ENCODE data around the gene COL18A1. TPM values are rescaled to one million over a fixed set of nuclear protein-coding genes. Genes with fewer than 3 reads are reported as not detected.
"Not testable (repeated sequence)": the region's sequence is repeated elsewhere in the genome, so short reads cannot be mapped to it uniquely, and the experiment has no call there.

Gene COL18A1
- polyA plus RNA-seq, 3 donors from 2014 or later = 0.30 to 1.8 (median 0.46) TPM

- no peak for DNase-seq
- H3K9me3 Mint-ChIP-seq = no peaks in the 10 kb centered on the region
- no peak overlapping the region for H3K4me3 Mint-ChIP-seq
- peaks cover 3 to 6% (median 6%) of the 10 kb centered on the region in 3 donors for H3K27me3 Mint-ChIP-seq (ENCODE audit: low read depth in 3 of 3)
- peaks cover 4 to 8% of the 10 kb centered on the region in 2 donors for H3K4me1 Mint-ChIP-seq
- peaks cover 0 to 4% (median 0%) of the 10 kb centered on the region in 3 donors for H3K36me3 Mint-ChIP-seq
- H3K27ac Mint-ChIP-seq = no peak overlapping the region
These were observed 97.6 kb downstream of the COL18A1 start for GRCh38 chr21:45502600-45502999.

GRCh38 chr21:45503226-45503625 lies 98.3 kb downstream of the COL18A1 start:
- H3K27me3 Mint-ChIP-seq (ENCODE audit: low read depth in 3 of 3); H3K27ac Mint-ChIP-seq; H3K4me1 Mint-ChIP-seq; H3K4me3 Mint-ChIP-seq; H3K36me3 Mint-ChIP-seq; DNase-seq; H3K9me3 Mint-ChIP-seq: not testable (repeated sequence)

DNA sequence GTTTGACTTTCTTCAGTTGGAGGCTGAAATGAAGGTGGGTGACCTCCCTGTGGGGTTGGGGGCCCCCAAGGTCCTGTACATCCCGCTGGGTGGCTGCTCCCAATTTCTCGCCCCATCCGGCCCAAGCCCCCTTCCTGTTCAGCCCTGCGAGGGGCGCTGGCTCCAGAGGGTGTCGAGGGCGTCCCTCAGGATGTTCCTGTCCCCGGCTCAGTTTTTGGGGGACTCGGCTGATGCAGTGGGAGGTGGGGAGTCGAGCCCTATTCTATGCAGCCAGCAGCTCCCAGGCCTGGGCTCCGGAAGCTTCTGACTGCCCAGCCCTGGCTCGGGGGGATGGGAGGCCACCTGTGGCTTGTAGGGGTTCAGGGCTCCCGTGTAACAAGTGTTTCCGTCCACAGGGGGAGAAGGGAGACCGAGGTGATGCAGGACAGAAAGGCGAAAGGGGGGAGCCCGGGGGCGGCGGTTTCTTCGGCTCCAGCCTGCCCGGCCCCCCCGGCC lies 99.1 kb downstream of the COL18A1 start:
- H3K4me3 Mint-ChIP-seq = no peak overlapping the region
- no peak for DNase-seq
- peaks cover under 1 to 6% (median 3%) of the 10 kb centered on the region in 3 donors for H3K27me3 Mint-ChIP-seq (ENCODE audit: low read depth in 3 of 3)
- H3K27ac Mint-ChIP-seq = no peak overlapping the region
- H3K9me3 Mint-ChIP-seq = no peaks in the 10 kb centered on the region
- peaks cover 4 to 8% of the 10 kb centered on the region in 2 donors for H3K4me1 Mint-ChIP-seq
- H3K36me3 Mint-ChIP-seq = no peaks in the 10 kb centered on the region

GRCh38 chr21:45504516-45505415 lies 99.8 kb downstream of the COL18A1 start:
- peaks cover 0 to 5% (median 2%) of the 10 kb centered on the region in 3 donors for H3K27me3 Mint-ChIP-seq (ENCODE audit: low read depth in 3 of 3)
- H3K4me1 Mint-ChIP-seq = peaks cover 3% of the 10 kb centered on the region in 2 donors
- H3K27ac Mint-ChIP-seq = no peak overlapping the region
- H3K9me3 Mint-ChIP-seq = no peaks in the 10 kb centered on the region
- no peak for DNase-seq
- no peaks in the 10 kb centered on the region for H3K36me3 Mint-ChIP-seq
- H3K4me3 Mint-ChIP-seq = no peak overlapping the region

GRCh38 chr21:45505416-45506021 lies 100.6 kb downstream of the COL18A1 start:
- no peak overlapping the region for H3K27ac Mint-ChIP-seq
- no peaks in the 10 kb centered on the region for H3K36me3 Mint-ChIP-seq
- no peaks in the 10 kb centered on the region for H3K9me3 Mint-ChIP-seq
- H3K4me1 Mint-ChIP-seq = no peaks in the 10 kb centered on the region
- H3K27me3 Mint-ChIP-seq (ENCODE audit: low read depth in 3 of 3) = peaks cover 0 to 3% (median 0%) of the 10 kb centered on the region in 3 donors
- no peak overlapping the region for H3K4me3 Mint-ChIP-seq
- no peak for DNase-seq

DNA sequence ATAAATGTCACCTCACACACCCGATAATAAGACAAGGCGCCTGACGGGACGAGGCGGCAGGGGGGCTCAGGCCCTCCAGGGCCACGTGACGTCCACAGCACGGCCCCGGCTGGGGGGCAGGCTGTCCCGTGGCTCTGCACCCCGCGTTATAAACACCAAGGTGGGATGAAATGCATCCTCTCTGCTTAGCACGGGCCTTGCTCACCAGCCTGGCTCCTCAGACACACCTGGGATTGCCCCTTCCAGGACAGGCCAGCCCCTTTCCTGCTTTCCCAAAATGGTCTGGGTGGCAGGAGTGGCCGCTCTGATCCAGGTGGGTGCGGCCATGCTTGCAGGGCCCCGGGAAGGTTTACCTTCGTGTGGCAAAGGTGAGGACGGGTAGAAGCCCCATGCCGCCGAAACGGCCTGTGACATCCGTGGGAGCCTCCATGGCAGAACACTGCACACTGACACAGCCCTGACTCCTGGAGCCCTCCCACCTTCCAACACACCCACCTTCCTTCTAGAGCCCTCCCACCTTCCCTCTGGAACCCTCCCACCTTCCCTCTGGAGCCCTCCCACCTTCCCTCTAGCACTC lies 101.4 kb downstream of the COL18A1 start:
- H3K27me3 Mint-ChIP-seq (ENCODE audit: low read depth in 3 of 3) = peaks cover 0 to 3% (median 0%) of the 10 kb centered on the region in 3 donors
- H3K4me1 Mint-ChIP-seq = no peaks in the 10 kb centered on the region
- no peaks in the 10 kb centered on the region for H3K9me3 Mint-ChIP-seq
- no peak for DNase-seq
- no peak overlapping the region for H3K27ac Mint-ChIP-seq
- no peaks in the 10 kb centered on the region for H3K36me3 Mint-ChIP-seq
- no peak overlapping the region for H3K4me3 Mint-ChIP-seq

GRCh38 chr21:45506836-45507522 lies 102.0 kb downstream of the COL18A1 start:
- no peak for DNase-seq
- Mint-ChIP-seq H3K4me1 (no peaks in the 10 kb centered on the region), H3K27ac (no peak overlapping the region), H3K36me3 (no peaks in the 10 kb centered on the region), H3K9me3 (no peaks in the 10 kb centered on the region), H3K27me3 (ENCODE audit: low read depth in 3 of 3) (peaks cover 0 to 3% (median 2%) of the 10 kb centered on the region in 3 donors), H3K4me3 (no peak overlapping the region)

- H3K9me3 Mint-ChIP-seq = no peaks in the 10 kb centered on the region
- H3K4me1 Mint-ChIP-seq = no peaks in the 10 kb centered on the region
- H3K36me3 Mint-ChIP-seq = no peaks in the 10 kb centered on the region
- DNase-seq = no peak
- no peak overlapping the region for H3K27ac Mint-ChIP-seq
- no peak overlapping the region for H3K4me3 Mint-ChIP-seq
- peaks cover 0 to 3% (median 2%) of the 10 kb centered on the region in 3 donors for H3K27me3 Mint-ChIP-seq (ENCODE audit: low read depth in 3 of 3)
These were observed 102.5 kb downstream of the COL18A1 start for GRCh38 chr21:45507523-45507875.

GRCh38 chr21:45507888-45508508 lies 103.0 kb downstream of the COL18A1 start:
- Mint-ChIP-seq H3K27ac (no peak overlapping the region), H3K9me3 (no peaks in the 10 kb centered on the region)

DNA sequence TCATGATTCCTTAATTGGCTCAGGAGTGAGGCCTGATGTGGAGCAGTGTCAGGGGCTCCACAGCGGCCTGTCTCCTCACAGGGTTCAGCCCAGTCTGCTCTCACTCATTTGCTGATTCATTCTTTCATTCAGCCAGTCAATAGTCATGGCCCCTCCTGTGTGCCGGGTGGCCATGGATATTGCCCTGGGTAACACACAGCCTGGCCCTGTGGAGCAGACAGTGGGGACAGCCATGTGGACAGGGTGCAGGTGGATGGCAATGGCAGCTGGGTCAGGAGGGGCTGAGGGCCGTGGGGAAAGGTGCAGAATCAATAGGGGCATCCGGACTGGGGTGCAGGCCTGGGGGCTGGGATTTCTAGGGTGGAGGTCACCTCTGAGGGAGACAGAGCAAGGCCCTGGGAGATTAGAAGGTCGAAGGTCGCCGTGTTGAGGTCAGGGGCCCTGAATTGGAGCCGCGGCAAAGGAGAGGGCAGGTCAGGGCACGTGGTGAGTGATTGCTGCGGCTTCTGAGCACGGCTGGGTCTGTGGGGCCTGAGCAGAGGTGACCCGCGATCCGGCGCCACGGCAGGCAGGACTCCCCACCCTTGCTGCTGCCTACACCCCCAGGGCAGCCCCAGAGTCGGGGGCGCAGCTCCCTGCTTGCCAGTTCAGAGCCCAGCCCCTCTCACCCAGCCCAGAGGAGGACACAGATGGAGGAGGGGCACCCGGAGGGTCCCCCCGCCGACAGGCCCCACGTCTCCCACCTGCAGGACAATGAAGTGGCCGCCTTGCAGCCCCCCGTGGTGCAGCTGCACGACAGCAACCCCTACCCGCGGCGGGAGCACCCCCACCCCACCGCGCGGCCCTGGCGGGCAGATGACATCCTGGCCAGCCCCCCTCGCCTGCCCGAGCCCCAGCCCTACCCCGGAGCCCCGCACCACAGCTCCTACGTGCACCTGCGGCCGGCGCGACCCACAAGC lies 103.9 kb downstream of the COL18A1 start:
- no peak for DNase-seq
- no peak overlapping the region for H3K4me3 Mint-ChIP-seq
- H3K27ac Mint-ChIP-seq = no peak overlapping the region
- peaks cover 0 to 2% (median 1%) of the 10 kb centered on the region in 3 donors for H3K27me3 Mint-ChIP-seq (ENCODE audit: low read depth in 3 of 3)
- no peaks in the 10 kb centered on the region for H3K9me3 Mint-ChIP-seq
- no peaks in the 10 kb centered on the region for H3K36me3 Mint-ChIP-seq
- no peaks in the 10 kb centered on the region for H3K4me1 Mint-ChIP-seq

More at GRCh38 chr21:45507888-45508508, 103.0 kb downstream of the COL18A1 start:
- no peak overlapping the region for H3K4me3 Mint-ChIP-seq
- no peaks in the 10 kb centered on the region for H3K4me1 Mint-ChIP-seq
- peaks cover 0 to 3% (median 2%) of the 10 kb centered on the region in 3 donors for H3K27me3 Mint-ChIP-seq (ENCODE audit: low read depth in 3 of 3)
- no peak for DNase-seq
- no peaks in the 10 kb centered on the region for H3K36me3 Mint-ChIP-seq

- no peak for DNase-seq
- H3K4me1 Mint-ChIP-seq = no peaks in the 10 kb centered on the region
- H3K27ac Mint-ChIP-seq = no peak overlapping the region
- H3K36me3 Mint-ChIP-seq = no peaks in the 10 kb centered on the region
- H3K27me3 Mint-ChIP-seq (ENCODE audit: low read depth in 3 of 3) = peaks cover 0 to 2% (median 0%) of the 10 kb centered on the region in 3 donors
- no peaks in the 10 kb centered on the region for H3K9me3 Mint-ChIP-seq
- no peak overlapping the region for H3K4me3 Mint-ChIP-seq
These were observed 104.9 kb downstream of the COL18A1 start for GRCh38 chr21:45509566-45510465.

Measured in immature natural killer cell (primary cell).